NCI-H1930 (cell line): ENCODE measurements around the gene SGK1.
A peak's percentile ranks its signal among the peaks of the same experiment; 100 is the strongest.
"Not testable (repeated sequence)": the region's sequence is repeated elsewhere in the genome, so short reads cannot be mapped to it uniquely, and the experiment has no call there.

Experiments used
- DNase-seq, 2 experiments: peaks; one replicate each; lab custom pipeline; 2025; lab: John Stamatoyannopoulos, UW

Gene SGK1

DNA sequence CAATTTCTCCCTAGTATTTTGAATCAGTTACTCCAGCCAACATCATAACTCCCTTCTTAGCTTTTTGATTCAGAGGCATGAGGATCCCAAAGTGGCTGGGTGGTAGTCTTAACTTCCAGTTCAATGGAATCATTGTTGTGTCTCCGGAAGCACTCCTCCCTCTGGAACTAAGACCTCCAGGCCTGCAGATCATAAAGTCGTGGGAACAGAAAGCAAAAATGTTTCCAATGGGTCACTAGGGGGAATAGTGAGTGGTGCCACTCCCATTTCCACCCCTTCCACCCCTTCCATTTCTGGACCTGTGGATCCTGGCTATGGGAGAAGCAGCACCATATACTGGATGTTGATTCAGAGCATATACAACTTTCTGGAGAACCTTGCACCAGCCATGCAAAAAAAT is 130.8 kb downstream of the SGK1 start:
- DNase-seq, result no peak

GRCh38 chr6:134186355-134186754 is 131.6 kb downstream of the SGK1 start:
- no peak for DNase-seq

- no peak for DNase-seq
These were observed 132.6 kb downstream of the SGK1 start for GRCh38 chr6:134185277-134185676.

DNA sequence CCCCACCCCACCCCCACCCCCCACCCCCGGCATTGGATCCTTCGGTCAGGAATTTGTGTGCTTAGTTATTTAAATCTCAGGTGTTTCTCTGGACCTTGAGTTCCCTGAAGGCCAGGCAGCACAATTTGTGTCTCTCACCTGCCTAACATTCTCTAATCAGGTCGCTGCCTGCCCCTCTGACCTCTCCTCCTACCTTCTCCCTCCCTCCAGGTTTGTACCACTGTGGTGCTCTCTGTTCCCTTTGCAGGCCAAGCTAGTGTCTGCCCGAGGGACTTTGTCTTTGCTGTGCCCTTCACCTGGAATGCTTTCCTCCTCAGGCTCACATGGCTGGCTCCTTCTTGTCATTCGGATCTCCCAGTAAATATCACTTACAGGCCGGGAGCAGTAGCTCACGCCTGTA is 134.1 kb downstream of the SGK1 start:
- DNase-seq, result no peak

- DNase-seq, result no peak
These were observed 135.4 kb downstream of the SGK1 start for GRCh38 chr6:134182528-134182927.

GRCh38 chr6:134181726-134182125 is 136.2 kb downstream of the SGK1 start:
- not testable (repeated sequence) for DNase-seq

- DNase-seq, result not testable (repeated sequence)
These were observed 136.7 kb downstream of the SGK1 start for GRCh38 chr6:134181251-134181650.

DNA sequence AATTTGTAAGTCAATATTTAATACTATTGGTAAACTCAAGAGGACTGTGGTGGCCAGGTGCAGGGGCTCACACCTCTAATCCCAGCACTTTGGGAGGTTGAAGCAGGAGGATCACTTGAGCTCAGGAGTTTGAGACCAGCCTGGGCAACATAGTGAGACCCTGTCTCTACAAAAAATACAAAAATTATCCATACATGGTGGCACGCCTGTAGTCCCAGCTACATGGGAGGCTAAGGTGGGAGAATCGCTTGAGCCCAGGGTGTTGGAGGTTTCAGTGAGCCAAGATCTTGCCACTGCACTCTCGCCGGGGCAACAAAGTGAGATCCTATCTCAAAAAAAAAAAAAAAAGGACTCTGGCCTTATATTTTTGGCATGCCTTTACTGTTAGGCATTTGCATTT is 137.4 kb downstream of the SGK1 start:
- DNase-seq, result not testable (repeated sequence)

DNA sequence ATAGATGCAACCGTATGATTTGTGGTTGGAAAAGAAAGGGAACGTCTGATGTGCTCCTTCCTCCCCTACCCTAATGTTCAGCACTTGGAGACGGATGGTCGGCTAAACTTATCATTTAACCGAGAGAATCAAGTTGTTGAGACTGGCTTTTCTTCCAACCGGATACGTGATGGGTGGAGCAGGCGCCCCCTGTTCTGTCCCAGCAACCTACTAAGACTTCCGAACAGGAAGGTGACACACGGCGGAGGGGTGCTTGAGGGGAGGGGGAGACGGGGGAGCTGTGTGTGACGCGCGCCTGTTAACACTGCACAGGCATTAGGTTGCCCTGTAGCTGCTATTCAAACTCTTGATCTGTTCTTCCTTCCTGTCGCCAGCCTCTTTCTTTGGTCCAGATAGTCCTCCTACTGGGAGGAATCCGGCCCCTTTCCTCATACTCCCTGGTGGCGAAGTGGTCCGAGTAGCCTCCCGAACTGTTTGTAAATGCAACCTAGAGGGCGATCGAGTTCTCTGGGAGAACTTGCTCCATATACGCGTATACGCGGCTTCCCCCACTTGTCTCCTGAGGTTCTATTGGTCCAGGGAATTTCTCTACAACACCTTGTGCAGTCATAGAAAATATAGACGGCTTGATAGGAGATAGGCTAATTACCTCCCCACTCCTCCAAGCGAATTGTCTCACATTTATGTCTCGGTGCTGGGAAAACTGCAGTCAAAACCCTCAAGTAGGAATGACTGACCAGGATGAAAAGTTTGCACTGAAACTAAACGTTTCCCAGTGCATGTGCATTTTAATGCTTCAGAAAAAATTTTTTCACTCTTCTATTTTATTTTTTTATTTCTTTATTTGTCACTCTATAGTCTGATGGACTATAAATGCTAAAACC is 139.5 kb downstream of the SGK1 start:
- no peak for DNase-seq

DNA sequence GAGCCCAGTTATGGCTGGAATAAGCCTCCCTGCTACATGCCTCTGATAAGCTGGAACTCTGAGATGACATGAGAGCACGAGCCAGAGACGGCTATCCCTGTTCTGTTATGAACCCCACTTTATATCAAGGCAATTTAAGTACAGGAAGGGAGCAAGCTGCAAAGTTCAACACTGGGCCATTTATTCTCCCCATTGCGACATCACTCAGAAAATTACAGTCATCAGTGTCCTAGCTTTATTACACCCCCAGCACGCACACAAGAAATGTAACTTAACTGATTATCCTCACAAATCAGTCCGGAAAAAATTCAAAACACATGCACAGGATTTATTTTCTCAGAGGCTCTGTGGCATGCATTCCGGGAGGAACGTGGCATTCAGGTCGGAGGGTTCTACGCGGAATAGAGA is 140.2 kb downstream of the SGK1 start:
- no peak for DNase-seq

GRCh38 chr6:134177236-134177635 is 140.7 kb downstream of the SGK1 start:
- DNase-seq, result no peak

DNA sequence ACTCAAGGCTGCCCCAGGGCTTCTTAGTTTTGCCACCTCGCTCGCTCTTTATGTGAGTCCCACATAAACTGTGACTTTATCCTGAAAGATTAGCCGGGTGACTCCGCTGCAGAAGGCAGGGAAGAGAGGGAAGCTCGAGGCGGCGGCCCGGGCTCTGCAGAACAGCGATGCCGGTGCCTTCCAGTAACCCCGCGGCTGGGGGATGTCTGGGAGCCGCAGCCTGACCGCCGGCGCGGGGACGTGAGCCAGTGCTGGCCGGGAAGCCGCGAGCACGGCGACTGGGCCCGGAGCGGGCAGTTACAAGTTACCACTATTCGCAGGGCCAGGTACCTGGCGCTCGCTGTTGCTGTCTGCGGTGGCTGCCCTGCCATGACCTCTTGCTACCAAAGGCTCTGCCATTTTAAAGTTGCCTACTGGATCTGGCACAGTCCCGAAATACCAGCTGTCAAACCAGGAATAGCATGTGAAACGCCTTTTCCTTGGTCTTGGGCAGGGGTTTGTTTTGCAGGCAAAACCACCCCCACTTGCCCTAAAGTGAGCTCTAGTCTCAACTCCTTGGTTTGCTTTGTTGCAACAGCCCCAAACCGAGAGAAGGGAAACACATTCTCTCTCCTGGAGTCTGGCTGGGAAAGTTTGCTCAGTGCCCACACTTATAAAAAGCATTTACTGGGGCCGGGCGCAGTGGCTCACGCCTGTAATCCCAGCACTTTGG is 141.5 kb downstream of the SGK1 start:
- no peak for DNase-seq

- DNase-seq, result no peak
These were observed 142.2 kb downstream of the SGK1 start for GRCh38 chr6:134175532-134176263.

DNA sequence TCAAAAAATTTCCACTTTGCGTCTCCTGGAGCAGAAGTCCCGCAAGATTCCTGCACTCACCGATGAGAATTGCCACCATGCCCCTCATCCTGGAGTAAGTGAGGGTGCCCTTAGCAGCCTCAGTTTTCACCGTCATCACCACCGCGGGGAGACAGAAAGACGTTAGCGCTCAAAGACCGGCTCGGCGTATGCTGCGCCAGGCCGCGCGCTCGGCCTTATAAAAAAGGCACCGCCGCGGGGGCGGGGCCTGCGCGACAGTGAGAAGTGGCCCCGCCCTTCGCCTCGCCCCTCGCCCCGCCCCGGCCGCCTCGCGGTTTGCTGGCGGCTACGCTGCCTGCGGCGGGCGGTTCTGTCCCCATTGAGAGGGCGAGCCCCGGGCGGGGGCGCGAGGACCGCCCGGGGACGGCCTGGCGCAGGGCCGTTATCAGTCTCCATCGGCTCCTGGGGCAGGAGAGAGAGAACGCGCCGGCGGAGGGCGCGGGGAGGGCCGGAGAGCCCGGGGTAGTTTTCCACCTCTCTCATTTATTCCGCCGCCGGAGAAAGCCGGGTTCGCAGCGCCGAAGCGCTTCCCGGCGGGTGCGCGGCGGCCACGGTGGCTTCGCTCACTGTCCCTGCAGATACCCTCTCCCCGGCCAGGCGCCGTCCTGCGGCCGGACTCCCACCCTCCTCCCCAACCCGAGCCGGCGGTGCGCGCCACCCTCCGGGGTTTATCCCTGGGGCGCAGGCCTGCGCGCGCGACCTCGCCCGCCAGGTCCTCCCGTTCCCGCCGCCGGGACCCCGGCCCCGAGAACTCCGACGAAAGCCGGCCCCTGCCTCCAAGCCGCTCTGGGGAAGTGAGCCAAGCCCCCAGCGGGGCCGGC is 143.0 kb downstream of the SGK1 start:
- DNase-seq, result peak; percentile 74 to 93

GRCh38 chr6:134173936-134174671 is 143.8 kb downstream of the SGK1 start:
- peak; percentile 52 to 79 for DNase-seq

GRCh38 chr6:134173366-134173725 is 144.6 kb downstream of the SGK1 start:
- no peak for DNase-seq

DNA sequence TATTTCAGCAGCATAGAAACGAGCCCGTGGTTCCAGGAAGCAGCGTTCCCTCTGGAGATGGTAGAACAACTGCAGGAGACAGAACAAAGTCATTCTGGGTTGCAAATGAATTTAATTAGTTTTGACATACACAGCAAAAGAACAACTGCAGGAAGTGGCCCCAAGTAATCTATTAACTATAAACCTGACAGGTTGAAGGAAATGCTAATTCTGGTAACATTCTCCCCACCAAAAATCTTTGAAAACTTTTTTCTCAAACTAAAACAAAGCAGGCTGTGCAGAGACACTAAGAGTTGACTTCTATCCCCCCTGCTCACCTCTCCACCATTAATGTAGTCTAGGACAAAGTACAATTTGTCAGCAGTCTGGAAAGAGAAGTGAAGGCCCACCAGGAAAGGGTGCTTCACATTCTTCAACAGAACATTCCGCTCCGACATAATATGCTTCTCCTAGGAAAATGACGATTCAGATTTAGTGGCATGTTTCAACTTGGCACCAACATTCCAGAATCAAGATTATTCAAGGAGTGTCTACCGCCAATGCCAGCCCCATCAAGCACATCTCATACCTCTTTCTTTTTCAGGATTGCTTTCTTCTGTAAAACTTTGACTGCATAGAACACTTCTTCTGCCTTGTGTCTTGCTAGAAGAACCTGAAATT is 145.1 kb downstream of the SGK1 start:
- DNase-seq, result no peak

DNA sequence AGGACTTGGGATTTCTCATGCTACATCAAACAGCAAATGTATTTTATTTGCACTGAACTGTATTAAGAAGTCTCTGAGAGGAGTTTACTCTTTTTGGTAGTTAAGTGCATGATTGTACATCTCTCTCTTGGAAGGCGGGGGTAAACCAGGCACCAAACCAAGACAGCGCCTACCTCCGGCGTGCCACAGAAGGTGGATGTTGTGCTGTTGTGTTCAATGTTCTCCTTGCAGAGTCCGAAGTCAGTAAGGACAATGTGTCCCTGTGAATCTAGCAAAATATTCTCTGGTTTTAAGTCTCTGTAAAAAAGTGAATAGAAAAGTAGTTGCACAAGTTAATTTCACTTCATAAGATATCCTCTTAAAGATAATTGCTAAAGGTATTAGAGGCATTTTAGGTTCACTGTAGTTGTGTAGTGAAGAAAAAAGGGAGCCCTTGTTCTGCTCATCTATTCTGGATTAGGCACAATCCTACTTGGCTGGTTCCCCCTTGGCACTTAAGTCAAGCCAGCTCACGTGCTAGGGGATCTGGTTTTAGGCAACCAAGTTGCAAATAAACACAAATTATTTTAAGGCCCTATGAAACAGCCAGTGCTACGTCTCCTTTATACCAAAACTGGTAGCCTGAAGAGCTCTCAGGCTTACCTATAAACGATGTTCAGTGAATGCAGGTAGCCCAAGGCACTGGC is 145.7 kb downstream of the SGK1 start:
- no peak for DNase-seq

- DNase-seq, result no peak
These were observed 146.4 kb downstream of the SGK1 start for GRCh38 chr6:134171517-134171916.

- no peak for DNase-seq
These were observed 147.1 kb downstream of the SGK1 start for GRCh38 chr6:134170844-134171243.
